Bronchial epithelial cell (primary cell): ENCODE measurements around the gene WDFY4. TPM values are rescaled to one million over a fixed set of nuclear protein-coding genes. Genes with fewer than 3 reads are reported as not detected.

ENCODE experiments used
- DNase-seq: peaks from one replicate; pipeline ENCODE4 v3.0.0-alpha.2; 2010; ENCODE audit warnings: low read depth
- FAIRE-seq: peaks from 2 replicates; lab custom pipeline; 2011; peaks lifted over from hg19 to GRCh38; lab: Jason Lieb, UNC
- H3K27me3 ChIP-seq: 2 replicates; pipeline ENCODE4 v1.5.1; 2011; ENCODE audit warnings: low read length; ENCODE audit not compliant: control insufficient read depth, insufficient read depth
- H3K36me3 ChIP-seq: 2 replicates; pipeline ENCODE4 v1.5.1; 2011; ENCODE audit warnings: low read length; ENCODE audit not compliant: control insufficient read depth, insufficient read depth
- H3K4me3 ChIP-seq: 2 replicates; pipeline ENCODE4 v1.5.1; 2011; ENCODE audit warnings: mild to moderate bottlenecking, low read depth, low read length, control low read depth
- total RNA-seq: library from RNA; depleted of rRNA; stranded (reverse); fragments of >200 nt; gene quantifications from 2 replicates; pipeline ENCODE4 v1.2.1, GENCODE V29; 2014
- TF ChIP-seq, protein P1 (sequence below): IDR thresholded peaks from 2 replicates; pipeline ENCODE4 v1.5.1; 2011; ENCODE audit warnings: mild to moderate bottlenecking, moderate library complexity, low read length, control low read depth, inconsistent platforms; ENCODE audit not compliant: insufficient read depth, severe bottlenecking

Gene WDFY4
- total RNA-seq, 1 donor from 2014 or later = under 0.01 TPM

DNA sequence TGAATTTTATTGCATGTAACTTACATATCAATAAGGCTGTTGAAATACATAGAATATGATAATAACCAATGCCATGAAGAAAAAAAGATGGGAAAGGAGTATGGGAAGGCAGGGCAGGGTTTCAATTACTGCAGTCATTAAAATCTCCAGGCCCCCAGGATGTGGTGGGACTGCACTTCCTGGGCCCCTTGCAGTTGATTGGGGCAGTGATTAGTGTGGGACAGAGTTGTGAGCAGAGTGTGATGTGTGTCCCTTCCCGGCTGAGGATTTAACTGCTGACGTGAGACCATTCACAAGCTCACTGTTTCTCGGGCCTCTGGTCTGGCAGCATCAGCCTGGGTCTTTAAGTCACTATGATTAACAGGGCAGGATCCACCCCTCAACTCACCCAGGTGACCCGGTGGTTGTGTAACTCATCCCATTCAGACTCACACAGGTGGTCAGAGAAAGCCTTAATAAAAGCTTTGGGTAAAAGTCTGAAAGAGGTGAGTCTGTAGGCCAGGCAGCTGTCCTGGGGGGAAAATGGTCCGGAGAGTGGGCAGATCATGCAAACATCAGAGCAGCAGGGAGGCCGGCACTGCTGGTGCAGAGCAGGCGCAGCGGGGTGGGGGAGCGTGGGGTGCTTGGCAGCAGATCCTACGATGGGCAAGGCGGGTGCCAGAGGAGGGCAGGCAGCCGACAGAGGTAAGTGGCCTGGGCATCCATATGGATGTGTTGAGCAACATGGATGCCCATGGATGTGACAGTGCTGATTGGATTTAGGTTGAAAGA lies 36.3 kb upstream of the WDFY4 start:
- Histone ChIP-seq H3K27me3 (no peaks in the 10 kb centered on the region), H3K36me3 (no peaks in the 10 kb centered on the region), H3K4me3 (no peak overlapping the region)
- TF ChIP-seq, protein P1, sequence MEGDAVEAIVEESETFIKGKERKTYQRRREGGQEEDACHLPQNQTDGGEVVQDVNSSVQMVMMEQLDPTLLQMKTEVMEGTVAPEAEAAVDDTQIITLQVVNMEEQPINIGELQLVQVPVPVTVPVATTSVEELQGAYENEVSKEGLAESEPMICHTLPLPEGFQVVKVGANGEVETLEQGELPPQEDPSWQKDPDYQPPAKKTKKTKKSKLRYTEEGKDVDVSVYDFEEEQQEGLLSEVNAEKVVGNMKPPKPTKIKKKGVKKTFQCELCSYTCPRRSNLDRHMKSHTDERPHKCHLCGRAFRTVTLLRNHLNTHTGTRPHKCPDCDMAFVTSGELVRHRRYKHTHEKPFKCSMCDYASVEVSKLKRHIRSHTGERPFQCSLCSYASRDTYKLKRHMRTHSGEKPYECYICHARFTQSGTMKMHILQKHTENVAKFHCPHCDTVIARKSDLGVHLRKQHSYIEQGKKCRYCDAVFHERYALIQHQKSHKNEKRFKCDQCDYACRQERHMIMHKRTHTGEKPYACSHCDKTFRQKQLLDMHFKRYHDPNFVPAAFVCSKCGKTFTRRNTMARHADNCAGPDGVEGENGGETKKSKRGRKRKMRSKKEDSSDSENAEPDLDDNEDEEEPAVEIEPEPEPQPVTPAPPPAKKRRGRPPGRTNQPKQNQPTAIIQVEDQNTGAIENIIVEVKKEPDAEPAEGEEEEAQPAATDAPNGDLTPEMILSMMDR = no peak
- FAIRE-seq (no peak), DNase-seq (no peak)

DNA sequence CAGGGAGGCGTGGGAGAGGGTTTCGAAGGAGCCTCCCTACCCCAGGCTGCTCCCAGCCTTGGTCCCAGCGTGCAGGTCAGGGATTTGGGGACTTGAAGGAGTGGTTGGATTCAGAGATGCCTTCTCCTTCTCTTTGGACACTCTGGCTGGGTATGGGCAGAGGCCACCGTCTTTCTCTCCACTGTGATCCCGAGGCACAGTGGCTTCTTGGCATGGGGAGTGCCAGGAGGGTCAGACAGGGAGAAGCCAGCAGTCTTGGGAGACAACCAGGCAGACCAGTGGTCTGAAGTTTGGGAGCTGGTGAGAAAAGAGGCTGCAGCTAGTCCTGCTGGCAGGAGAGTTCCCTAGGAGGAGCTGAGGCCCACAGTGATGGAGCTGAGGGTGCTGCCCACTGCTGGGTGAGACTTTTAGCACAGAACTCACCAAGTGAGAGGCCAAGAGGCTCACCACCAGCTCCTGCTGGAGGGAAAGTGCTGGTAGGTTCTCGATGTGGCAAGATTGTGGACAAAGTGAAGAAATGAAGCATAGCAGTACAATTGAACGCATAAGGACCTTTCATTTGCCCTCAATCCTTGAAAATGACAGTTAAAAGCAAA lies 35.2 kb upstream of the WDFY4 start:
- FAIRE-seq (no peak), DNase-seq (no peak)
- TF ChIP-seq, protein P1 = no peak
- H3K27me3 ChIP-seq = no peaks in the 10 kb centered on the region
- no peaks in the 10 kb centered on the region for H3K36me3 ChIP-seq
- H3K4me3 ChIP-seq = no peak overlapping the region

DNA sequence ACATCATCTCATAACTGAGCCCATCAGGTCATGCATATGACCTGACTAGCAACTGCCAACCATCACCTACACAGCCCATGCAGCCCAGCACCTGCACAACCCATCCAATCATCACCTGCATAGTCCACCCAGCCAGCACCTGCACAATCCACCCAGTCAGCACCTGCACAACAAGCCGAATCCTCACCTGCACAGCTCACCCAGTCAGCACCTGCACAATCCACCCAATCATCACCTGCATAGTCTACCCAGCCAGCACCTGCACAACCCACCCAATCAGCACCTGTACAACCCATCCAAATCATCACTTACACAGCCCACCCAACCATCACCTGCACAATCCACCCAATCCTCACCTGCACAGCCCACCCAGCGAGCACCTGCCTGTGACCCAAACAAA lies 33.4 kb upstream of the WDFY4 start:
- H3K4me3 ChIP-seq = no peak overlapping the region
- FAIRE-seq (peak; percentile 92), DNase-seq (no peak)
- TF ChIP-seq, protein P1 = no peak
- H3K36me3 ChIP-seq = no peaks in the 10 kb centered on the region
- H3K27me3 ChIP-seq = no peaks in the 10 kb centered on the region

DNA sequence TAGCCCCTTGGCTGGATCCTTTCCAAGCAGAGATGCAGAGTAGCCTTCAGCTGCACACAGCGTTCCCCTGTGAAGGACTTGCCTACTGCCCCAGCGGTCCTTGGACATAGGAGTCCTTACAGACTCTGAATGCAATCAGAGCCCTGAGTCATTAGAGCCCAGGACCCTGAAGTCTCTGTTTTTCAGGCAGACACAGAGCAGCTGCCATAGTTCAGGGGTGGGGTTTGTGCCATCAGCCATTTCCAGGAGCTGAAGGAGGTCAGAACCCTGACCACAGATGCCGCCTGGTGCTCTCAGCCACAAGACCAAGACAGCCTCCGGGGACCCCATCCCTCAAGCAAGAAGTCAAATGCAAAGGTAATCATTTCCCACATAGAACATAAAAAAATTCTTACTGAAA lies 32.8 kb upstream of the WDFY4 start:
- Histone ChIP-seq H3K36me3 (no peaks in the 10 kb centered on the region), H3K4me3 (no peak overlapping the region), H3K27me3 (no peaks in the 10 kb centered on the region)
- TF ChIP-seq, protein P1 = no peak
- FAIRE-seq = no peak
- DNase-seq = no peak

DNA sequence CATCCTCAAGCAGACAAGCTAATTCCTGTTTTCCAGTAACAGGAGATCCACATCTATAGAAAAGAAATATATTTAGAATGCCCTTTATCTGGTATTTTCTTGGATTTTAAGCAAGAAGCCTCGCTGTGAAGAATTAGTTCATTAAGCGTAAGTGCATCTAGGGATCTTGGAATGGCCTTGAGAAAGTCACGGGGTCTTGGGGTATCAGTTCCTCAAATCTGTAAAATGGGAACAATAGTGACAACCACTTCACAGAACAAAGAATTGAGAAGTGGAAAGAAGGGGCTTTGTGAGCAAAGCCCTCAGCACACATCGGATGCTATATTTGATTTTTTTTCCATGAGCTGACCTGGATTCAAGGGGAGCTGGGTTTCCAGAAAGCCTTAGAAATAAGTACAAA lies 32.3 kb upstream of the WDFY4 start:
- Histone ChIP-seq H3K27me3 (no peaks in the 10 kb centered on the region), H3K36me3 (no peaks in the 10 kb centered on the region), H3K4me3 (no peak overlapping the region)
- TF ChIP-seq, protein P1 = no peak
- DNase-seq = no peak
- FAIRE-seq = no peak
